NCI-H1436 treated with DMSO at 0.1 percent for 48 hours (cell line): ENCODE measurements around the gene ZG16B.

Experiments
- DNase-seq: peaks from one replicate; lab custom pipeline; 2025; lab: John Stamatoyannopoulos, UW

The ZG16B gene

GRCh38 chr16:2829501-2830354 is at the start of gene ZG16B:
TSS of gene ZG16B (plus strand) at chr16:2830303. CDS start at chr16:2830442, 139 bp downstream.
- no peak for DNase-seq

GRCh38 chr16:2782583-2783351 is 47.3 kb upstream of the ZG16B start:
- no peak for DNase-seq

GRCh38 chr16:2783581-2784357 is 46.3 kb upstream of the ZG16B start:
- DNase-seq = no peak

GRCh38 chr16:2784358-2785100 is 45.6 kb upstream of the ZG16B start:
- no peak for DNase-seq

GRCh38 chr16:2785101-2785991 is 44.8 kb upstream of the ZG16B start:
- DNase-seq = no peak

GRCh38 chr16:2786061-2786825 is 43.9 kb upstream of the ZG16B start:
- DNase-seq = no peak

GRCh38 chr16:2786826-2787151 is 43.3 kb upstream of the ZG16B start:
- no peak for DNase-seq

GRCh38 chr16:2787406-2787805 is 42.7 kb upstream of the ZG16B start, which contains the start of gene PRSS33:
TSS of gene PRSS33 (minus strand) at chr16:2787560. CDS start at chr16:2786547, 1,013 bp downstream.
- no peak for DNase-seq

DNA sequence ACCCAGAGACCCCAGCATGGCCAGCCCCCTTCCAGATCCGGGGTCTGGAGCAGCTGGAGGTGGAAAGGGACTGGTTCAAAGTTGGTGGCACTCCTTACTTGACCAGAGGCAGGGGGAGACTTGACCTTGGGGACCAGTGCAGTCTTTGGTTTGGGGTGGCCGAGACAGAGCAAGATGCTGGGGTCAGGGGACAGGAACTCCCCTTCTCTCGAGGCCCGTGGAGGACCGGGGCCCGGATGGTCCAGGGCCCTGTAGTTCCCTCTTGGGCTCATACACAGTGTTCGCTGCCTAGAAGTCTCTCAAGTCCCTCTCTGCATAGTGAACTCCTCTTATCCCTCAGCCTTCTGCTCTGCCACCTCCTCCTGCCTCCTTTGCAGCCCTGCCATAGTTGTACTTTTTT is 42.1 kb upstream of the ZG16B start:
- no peak for DNase-seq

- DNase-seq = no peak
Measured at GRCh38 chr16:2790631-2791030, 39.5 kb upstream of the ZG16B start.

DNA sequence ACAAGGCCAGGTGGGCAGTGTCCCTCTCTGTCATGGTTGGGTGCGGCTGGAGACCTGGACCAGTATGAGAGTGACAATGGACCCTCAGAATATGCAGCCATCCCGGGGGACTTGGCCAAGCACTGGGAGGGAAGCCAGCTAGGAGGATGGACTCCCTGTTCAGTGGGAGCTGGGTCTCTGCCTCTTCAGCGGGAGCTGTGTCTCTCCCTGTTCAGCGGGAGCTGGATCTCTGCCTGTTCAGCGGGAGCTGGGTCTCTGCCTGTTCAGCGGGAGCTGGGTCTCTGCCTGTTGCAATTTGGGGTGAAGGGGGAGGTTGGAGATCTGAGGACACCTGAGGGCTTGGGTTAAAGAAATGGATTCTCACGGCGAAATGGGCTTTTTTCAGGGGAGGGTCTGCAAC is 38.9 kb upstream of the ZG16B start:
- DNase-seq = no peak

DNA sequence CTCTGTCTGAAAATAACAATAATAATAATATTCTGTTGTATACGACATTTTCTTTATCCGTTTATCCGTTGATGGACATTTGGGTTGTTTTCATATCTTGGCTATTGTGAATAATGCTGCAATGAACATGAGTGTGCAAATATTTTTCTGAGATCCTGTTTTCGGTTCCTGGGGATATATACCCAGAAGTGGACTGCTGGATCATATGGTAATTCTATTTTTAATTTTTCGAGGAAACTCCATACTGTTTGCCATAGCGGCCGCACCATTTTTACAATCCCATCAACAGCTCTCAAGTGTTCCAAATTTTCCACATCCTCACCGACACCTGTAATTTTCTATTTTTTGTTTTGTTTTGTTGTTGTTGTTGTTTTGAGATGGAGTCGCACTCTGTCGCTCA is 37.2 kb upstream of the ZG16B start:
- DNase-seq = no peak

DNA sequence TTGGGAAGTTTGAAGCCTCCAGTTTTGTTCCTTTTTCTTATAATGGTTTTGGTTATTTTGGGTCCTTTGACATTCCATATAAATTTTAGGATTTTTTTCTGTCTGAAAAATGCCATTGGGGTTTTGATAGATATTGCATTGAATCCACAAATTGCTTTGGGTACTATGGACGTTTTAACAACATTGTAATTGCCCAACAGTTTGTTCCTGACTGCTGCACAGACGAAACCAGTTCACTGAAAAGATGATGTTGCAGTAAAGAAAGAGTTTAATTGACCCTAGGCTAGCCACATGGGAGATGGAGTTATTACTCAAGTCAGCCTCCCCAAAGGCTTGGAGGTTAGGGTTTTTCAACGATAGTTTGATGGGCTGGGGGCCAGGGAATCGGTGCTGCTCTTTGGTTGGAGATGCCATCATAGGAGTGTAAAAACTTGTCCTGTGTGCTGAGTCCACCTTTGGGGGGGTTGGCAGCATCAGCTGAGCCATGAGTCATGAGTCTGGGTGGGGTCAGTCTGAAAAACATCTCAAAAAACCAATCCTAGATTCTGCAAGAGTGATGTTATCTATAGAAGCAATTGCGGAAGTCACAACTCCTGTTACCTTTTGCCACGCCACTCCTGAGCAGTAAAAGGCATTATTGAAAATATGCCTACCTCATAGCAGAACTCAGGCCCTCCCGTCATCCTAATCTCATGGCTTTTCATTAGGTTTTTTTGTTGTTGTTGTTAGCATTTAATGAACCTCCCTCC is 34.5 kb upstream of the ZG16B start:
- DNase-seq = no peak

DNA sequence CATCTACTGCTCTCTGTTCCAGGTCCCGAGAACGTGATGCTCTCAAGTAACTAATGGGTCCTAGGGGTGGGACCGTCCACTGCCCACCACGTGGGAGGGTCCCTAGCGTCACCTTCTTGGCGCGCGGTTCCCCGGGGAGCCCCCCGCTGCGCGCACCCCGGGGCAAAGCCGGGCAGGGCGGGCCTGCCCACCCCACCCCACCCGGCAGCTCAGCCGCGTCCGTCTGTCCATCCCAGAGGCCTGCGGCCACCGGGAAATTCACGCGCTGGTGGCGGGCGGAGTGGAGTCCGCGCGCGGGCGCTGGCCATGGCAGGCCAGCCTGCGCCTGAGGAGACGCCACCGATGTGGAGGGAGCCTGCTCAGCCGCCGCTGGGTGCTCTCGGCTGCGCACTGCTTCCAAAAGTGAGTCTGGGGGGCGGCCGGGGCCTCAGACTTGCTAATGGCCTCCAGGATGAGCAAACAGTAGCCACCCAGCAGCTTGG is 31.3 kb upstream of the ZG16B start:
- DNase-seq = no peak

GRCh38 chr16:2799205-2799858 is 30.8 kb upstream of the ZG16B start:
- DNase-seq = no peak

- DNase-seq = no peak
Measured at GRCh38 chr16:2799859-2800226, 30.3 kb upstream of the ZG16B start.

DNA sequence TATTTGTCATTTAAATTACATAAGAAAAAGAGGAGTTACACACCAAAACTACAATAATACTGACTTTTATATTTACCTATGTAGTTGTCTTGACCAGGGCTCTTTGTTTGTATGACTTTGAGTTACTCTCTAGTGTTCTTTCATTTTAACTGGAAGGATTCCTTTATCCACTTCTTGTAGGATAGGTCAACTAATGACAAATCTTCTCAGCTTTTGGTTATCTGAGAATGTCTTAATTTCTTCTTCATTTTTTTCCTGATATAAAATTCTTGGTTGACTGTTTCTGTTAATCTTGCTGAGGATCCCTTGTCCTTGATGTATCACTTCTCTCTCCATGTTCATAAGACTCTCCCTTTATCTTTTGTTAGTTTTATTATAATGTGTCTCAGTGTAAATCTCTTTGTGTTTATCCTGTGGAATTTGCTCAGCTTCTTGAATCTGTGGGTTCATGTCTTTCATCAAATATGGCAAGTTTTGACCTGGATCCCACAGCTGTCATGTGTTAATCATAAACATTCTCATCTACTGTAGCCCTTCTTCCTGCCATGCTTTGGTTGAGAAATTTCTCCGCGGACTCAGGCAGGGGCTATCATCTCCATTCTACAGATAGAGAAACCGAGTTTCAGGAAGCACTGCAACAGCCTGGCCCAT is 26.4 kb upstream of the ZG16B start:
- DNase-seq = no peak

DNA sequence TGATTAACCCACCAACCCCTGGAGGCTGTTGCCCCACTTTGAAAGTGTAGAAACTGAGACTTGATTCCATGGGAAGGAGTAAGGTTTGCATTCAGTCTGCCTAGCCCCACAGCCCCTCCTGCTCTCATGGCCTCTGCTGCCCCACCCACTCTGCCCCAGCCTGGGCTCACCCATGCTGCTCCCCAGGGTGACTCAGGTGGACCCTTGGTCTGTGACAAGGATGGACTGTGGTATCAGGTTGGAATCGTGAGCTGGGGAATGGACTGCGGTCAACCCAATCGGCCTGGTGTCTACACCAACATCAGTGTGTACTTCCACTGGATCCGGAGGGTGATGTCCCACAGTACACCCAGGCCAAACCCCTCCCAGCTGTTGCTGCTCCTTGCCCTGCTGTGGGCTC is 25.4 kb upstream of the ZG16B start:
- DNase-seq = no peak
